Adrenal gland (tissue), 12 donors: Measurements from ENCODE around the gene ZC3H18. TPM values are rescaled to one million over a fixed set of nuclear protein-coding genes. Genes with fewer than 3 reads are reported as not detected.

ENCODE experiments used
- DNase-seq, 7 donors: peaks; one replicate each; pipeline ENCODE4 v3.0.0-alpha.2; 2019 to 2020
- H3K27ac ChIP-seq, 5 donors: fragments of 200-600 bp; sonication (generic) in 4 of 5; 1 replicate in 3 of 5; 2 replicates in 2 of 5; pipeline versions ENCODE4 v1.5.1 to v1.8.0; 2016 to 2020; ENCODE audit warnings: mild to moderate bottlenecking in 1 of 5
- H3K27me3 ChIP-seq: fragments of 200-600 bp; 2 replicates; pipeline ENCODE4 v1.8.0; 2021
- H3K36me3 ChIP-seq, 2 donors: fragments of 200-600 bp; replicated peaks in 1 of 2; 1 replicate in 1 of 2; 2 replicates in 1 of 2; pipeline versions ENCODE4 v1.5.1 to v1.8.0; 2018 to 2022
- H3K4me1 ChIP-seq, 2 donors: fragments of 200-600 bp; replicated peaks in 1 of 2; 1 replicate in 1 of 2; 2 replicates in 1 of 2; pipeline versions ENCODE4 v1.5.1 to v1.8.0; 2018 to 2021
- H3K4me3 ChIP-seq, 4 donors: fragments of 200-600 bp; sonication (generic) in 3 of 4; one replicate each; pipeline ENCODE4 v1.5.1; 2016 to 2018
- H3K9me3 ChIP-seq, 3 donors: fragments of 200-600 bp; sonication (generic) in 1 of 3; replicated peaks in 1 of 3; 1 replicate in 2 of 3; 2 replicates in 1 of 3; pipeline versions ENCODE4 v1.5.1 to v1.8.0; 2016 to 2021
- CTCF ChIP-seq, 6 experiments: fragments of 450-650 bp in 4 of 6; fragments of 200-600 bp in 2 of 6; sonication (generic) in 1 of 6; IDR thresholded peaks; 1 replicate in 5 of 6; 2 replicates in 1 of 6; pipeline versions ENCODE4 v1.5.1 to v1.8.0; 2016 to 2021; ENCODE audit warnings: antibody characterized with exemption in 6 of 6, mild to moderate bottlenecking in 2 of 6, moderate library complexity in 1 of 6
- POLR2A ChIP-seq, 2 donors: fragments of 450-650 bp; IDR thresholded peaks; one replicate each; pipeline ENCODE4 v1.6.1; 2017; ENCODE audit warnings: antibody characterized with exemption in 2 of 2, mild to moderate bottlenecking in 2 of 2, moderate library complexity in 1 of 2
- WGBS, 4 donors: extraction: QIAGEN DNeasy Blood & Tissue Kit in 2 of 4; methylation state at CpG; one replicate each; pipeline versions ENCODE4 v1.1.5 to v1.1.7; 2013 to 2017; 5-methylcytosine and 5-hydroxymethylcytosine counted together
- intact Hi-C, 2 donors: fragments of 100-400 bp; cut with DNase I; formaldehyde crosslinking; loops; one replicate each; pipeline versions ENCODE4 v1.14.1 to v1.15.0; 2022 to 2023
- polyA plus RNA-seq, 3 donors: library from polyadenylated mRNA; stranded (reverse); fragments of 200-250 nt in 2 of 3; fragments of 350-450 nt in 1 of 3; fragmentation: Illumina TruSeq in 1 of 3; extraction: RNeasy Lipid Tissue Mini Kit (QIAGEN cat#74804) in 1 of 3; gene quantifications; one replicate each; pipeline ENCODE4 v1.2.3, GENCODE V29; 2013 to 2014
- total RNA-seq, 9 donors: library from RNA; depleted of rRNA in 4 of 9; stranded (reverse); fragments of >200 nt in 4 of 9; fragments of 120-200 nt in 1 of 9; fragmentation: NEBNext Ultra II Directional in 1 of 9; extraction: Animal tissue kit (Norgen Biotek cat#: 25700) in 1 of 9; gene quantifications; one replicate each; pipeline versions ENCODE4 v1.1.0 to v1.2.4, GENCODE V29; 2013 to 2023
- donor health status: healthy with polysubstance abuse.
- donor health status: Bipolar disorder and iron deficiency.
- donor health status: DM: yes; HTN: yes; CAD: no.
- donor health status: DM: no; HTN: no; CAD: no.
- donor health status: DM: no; HTN: no; CAD: no.
- donor health status: DM: yes; HTN: yes; CAD: no.

The ZC3H18 gene
- total and polyA plus RNA-seq, 12 donors, result 6.1 to 49.1 (median 22.9) TPM

DNA sequence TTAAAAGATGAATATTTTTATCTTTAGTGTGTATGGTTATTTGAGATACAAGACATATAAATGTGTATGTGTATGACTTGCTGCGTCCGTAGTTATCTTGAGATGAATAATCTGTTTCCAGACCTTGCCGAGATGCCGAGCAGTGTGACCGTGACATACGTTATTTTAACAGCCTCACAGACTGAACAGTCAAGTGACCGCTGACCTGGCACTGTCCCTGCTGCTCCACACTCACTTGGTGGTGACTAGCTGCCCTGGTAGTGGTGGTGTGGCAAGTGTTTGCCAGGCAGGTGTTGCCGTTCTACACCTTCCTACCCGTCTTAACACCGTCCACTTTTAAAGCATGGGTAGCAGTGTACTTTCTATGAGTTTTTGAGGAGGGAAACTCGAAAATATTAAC is 5.0 kb downstream of the ZC3H18 start:
- no peaks in the 10 kb centered on the region for H3K27me3 ChIP-seq
- no peak for DNase-seq
- H3K27ac ChIP-seq, result no peak overlapping the region
- H3K4me1 ChIP-seq, result peaks cover 0 to 13% of the 10 kb centered on the region in 2 donors
- intact Hi-C loops, result no loop called here
- H3K9me3 ChIP-seq, result no peaks in the 10 kb centered on the region
- peaks cover 0 to 28% of the 10 kb centered on the region in 2 donors for H3K36me3 ChIP-seq
- no peak overlapping the region for H3K4me3 ChIP-seq
- TF ChIP-seq POLR2A (IDR thresholded peaks at IDR 0.05) (no peak), CTCF (IDR thresholded peaks at IDR 0.05) (no peak)
- 91 to 93% (median 92%) methylated on average over 11 of the region's 11 CpGs for WGBS, 4 donors

DNA sequence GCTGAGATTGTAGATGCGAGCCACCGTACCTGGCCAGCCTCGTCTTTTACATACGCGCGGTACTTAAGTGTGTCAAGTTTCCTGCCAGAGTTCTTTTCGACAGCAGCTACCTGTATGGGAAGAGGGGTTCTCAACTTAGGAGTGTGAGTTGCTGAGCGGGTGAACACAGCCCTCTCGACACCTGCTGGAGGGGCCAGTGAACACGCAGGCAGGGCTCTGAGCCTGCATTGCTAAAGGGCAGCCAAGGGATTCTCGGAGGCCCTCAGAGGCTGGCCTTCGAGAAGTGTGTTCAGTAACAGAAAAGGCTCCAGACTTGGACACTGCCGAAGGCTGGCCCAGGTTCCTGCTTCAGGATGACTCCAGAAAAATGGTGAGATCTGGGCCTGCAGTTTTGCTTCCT is 6.1 kb downstream of the ZC3H18 start:
- intact Hi-C loops, result no loop called here
- no peak for DNase-seq
- TF ChIP-seq CTCF (IDR thresholded peaks at IDR 0.05) (no peak), POLR2A (IDR thresholded peaks at IDR 0.05) (no peak)
- H3K27me3 ChIP-seq, result no peaks in the 10 kb centered on the region
- H3K36me3 ChIP-seq, result peaks cover 0 to 38% of the 10 kb centered on the region in 2 donors
- no peaks in the 10 kb centered on the region for H3K9me3 ChIP-seq
- H3K27ac ChIP-seq, result no peak overlapping the region
- 90 to 95% (median 94%) methylated on average over 13 of the region's 13 CpGs for WGBS, 4 donors
- peaks cover 0 to 8% of the 10 kb centered on the region in 2 donors for H3K4me1 ChIP-seq
- H3K4me3 ChIP-seq, result no peak overlapping the region

- Histone ChIP-seq H3K4me1 (no peaks in the 10 kb centered on the region), H3K36me3 (peaks cover 0 to 40% of the 10 kb centered on the region in 2 donors), H3K27ac (no peak overlapping the region), H3K4me3 (no peak overlapping the region), H3K9me3 (no peaks in the 10 kb centered on the region), H3K27me3 (no peaks in the 10 kb centered on the region)
- intact Hi-C loops, result no loop called here
- DNase-seq, result no peak
- WGBS, 4 donors, result 92 to 95% (median 93%) methylated on average over 20 of the region's 20 CpGs
- TF ChIP-seq CTCF (IDR thresholded peaks at IDR 0.05) (no peak), POLR2A (IDR thresholded peaks at IDR 0.05) (no peak)
Measured at GRCh38 chr16:88577166-88577565, 7.0 kb downstream of the ZC3H18 start.

GRCh38 chr16:88578446-88579313 is 8.5 kb downstream of the ZC3H18 start:
- Histone ChIP-seq H3K4me1 (no peaks in the 10 kb centered on the region), H3K9me3 (no peaks in the 10 kb centered on the region), H3K4me3 (no peak overlapping the region), H3K27ac (no peak overlapping the region), H3K36me3 (peaks cover 0 to 40% of the 10 kb centered on the region in 2 donors), H3K27me3 (no peaks in the 10 kb centered on the region)
- no peak for DNase-seq
- intact Hi-C loops, result no loop called here
- no peak for TF ChIP-seq CTCF (IDR thresholded peaks at IDR 0.05)
- no peak for TF ChIP-seq POLR2A (IDR thresholded peaks at IDR 0.05)
- WGBS, 4 donors, result 92 to 97% (median 94%) methylated on average over 20 to 26 of the region's 26 CpGs
